ENCODE measurements around the gene CHRDL2.
A peak's percentile ranks its signal among the peaks of the same experiment; 100 is the strongest.

CHRDL2 gene

GRCh38 chr11:74709175-74709574 lies 22.1 kb downstream of the CHRDL2 start:
- DNase-seq, result no peak

GRCh38 chr11:74707602-74708510 lies 23.4 kb downstream of the CHRDL2 start:
- DNase-seq, result no peak

DNA sequence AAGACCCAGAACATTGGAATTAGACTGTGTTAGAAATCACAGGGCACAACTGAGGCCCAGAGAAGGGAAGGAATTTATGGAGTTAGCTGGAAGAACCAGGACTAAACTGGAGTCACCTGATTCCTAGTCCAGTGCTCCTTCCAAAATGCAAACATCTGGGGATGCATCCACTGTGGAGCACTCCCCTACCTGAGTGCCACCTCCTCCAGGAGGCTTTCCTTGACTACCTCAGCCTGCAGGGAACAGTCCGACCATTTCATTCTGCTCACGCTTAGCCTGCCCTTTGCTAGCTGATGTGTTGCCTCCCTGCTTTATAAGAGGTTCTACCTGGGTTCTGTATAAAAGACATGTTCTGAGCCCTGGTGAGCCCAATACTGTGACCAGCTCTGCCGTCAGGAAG lies 24.0 kb downstream of the CHRDL2 start:
- DNase-seq, result no peak

DNA sequence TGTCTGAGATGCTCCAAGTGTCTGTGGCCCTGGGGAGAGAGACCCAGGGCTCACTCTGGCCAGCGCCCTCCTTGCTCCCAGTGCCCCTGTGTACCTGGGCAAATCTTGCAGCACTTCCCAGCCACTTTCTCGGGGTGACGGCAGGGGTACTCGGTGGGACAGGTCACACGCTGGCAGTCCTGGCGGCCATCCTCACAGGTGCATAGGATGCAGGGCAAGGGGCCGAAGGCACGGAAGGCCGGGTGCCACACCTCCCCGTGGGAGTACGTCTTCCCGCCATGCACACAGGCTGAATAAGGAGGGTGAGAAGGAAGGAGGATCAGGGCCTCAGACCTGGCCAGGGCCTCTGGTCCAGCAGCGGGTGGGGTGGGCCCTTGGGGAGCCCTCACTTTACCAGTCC lies 28.0 kb downstream of the CHRDL2 start:
- DNase-seq, result no peak

DNA sequence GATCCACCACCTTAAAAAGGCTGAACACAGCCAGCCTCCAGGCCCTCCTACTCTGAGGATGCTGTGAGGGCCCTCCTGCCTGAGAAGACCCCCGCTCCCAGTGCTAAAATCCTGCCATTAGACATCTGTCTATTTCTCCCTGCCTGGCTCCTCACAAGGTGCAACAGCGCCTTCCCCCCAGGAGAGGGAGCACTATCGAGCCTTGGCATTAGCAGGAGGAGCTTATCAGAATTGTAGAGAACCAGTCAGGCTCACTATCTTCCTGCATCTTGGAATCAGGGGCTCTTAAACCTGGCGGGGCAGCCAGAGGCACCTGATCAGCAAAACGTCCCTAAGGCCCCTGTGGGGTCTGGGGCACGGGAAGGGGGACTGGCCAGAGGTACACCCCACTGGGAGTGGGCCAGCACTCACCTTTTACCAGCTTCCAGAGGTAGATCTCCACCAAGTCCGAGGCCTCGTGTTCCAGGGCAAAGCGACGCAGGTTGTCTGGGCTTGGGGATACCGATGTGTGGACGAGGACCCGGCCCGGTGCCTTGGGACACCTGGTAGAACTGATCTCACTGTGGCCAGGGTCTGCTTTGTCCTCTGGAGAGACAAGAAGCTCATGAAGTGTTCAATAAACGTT lies 28.7 kb downstream of the CHRDL2 start:
- peak; percentile 35 for DNase-seq

GRCh38 chr11:74701351-74701750 lies 29.9 kb downstream of the CHRDL2 start:
- no peak for DNase-seq

- DNase-seq, result no peak
These were observed 31.4 kb downstream of the CHRDL2 start for GRCh38 chr11:74699615-74700396.

DNA sequence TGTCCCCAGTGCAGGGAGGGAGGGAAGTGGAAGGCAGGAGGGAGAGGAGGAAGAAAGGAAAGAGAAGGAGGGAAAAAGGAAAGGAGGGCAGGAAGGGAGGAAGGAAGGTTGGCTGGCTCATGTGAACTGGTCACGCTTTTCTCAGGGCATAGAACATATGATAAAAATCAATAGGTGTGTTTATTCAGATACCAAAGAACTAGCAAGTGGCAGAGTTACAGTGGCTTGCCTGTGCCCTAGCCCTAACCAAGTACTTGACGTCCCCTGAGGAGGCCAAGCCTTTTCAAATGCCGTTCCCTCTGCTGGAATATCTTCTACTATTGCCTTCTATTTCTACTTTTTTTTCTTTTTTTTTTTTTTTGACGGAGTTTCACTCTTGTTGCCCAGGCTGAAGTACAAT lies 33.5 kb downstream of the CHRDL2 start:
- no peak for DNase-seq

- no peak for DNase-seq
These were observed 34.1 kb downstream of the CHRDL2 start for GRCh38 chr11:74696939-74697675.

DNA sequence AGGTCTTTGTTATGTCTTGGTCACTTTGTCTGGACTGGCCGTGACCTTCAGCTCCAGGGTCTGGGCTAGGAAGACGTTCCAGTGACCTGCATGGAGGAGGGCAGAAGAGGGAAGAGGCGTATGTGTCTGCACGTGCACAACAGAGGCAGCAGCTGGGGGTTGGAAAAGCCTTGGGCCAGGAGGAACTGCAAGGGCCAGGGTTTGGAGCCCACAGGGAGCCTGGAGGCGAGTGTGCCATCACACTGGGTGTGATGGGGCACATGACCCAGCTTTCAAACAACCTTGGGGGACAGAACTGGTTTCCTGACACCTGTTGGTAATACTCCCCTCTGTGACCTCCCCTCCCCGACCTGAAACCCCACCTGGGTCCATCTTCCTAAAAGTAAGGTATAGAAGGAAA lies 34.7 kb downstream of the CHRDL2 start:
- no peak for DNase-seq

- no peak for DNase-seq
These were observed 35.4 kb downstream of the CHRDL2 start for GRCh38 chr11:74695705-74696280.

DNA sequence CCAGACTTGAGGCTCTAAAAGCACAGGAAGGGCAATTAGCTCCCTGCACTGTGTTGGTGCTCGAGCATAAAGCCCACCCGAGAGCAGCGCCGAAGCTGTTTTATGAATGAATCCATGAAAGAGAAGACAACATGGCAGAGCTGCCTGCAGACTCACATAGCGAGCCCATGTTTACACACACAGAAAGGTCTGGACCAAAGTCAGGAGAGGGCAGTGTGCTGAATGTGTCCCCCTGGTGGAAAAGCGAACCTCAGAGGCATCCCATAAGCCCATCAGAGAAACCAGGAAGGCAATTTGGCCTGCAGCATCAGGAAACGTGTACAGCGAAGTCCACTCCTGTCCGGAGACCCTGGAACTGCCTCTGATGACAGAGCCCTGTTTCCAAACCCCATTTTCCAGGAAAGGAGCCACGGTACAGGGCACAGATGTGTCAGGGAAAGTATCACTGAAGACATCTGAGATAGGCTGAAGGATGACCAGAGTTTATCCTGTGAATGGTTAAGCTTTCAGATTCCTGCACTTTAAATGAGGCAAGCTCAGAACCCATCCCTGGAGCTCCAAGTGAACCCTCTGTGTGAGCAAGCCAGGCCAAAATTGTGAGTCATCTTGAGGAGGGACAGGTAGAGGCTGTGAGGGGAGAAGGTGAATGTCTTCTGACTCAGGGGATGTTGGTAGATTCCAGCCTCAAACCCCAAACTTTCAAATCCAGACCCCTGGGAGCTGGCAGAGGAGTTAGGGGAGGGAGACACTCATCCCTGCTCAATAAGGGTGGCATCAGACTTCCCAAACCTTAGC lies 36.9 kb downstream of the CHRDL2 start:
- no peak for DNase-seq

DNA sequence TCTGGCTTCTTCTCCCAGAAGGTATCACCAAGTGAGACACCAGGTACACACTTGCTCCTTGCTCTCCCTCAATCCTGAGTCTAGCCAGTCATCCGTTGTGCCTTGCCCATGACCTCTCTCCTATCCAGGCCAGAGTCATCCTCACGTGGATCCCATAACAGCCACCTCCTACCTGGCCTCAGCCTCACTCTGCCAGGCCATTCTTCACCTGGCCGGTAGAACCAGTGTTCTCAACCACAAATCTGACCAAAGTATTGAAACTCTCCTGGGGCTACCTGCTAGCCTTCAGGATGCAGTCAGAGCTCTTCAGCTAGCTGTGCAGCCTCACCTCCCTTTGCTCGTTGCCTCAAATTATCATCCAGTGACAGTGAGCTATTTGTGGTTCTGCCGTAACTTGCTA lies 37.7 kb downstream of the CHRDL2 start:
- no peak for DNase-seq

- DNase-seq, result no peak
These were observed 39.5 kb downstream of the CHRDL2 start for GRCh38 chr11:74691755-74692154.

DNA sequence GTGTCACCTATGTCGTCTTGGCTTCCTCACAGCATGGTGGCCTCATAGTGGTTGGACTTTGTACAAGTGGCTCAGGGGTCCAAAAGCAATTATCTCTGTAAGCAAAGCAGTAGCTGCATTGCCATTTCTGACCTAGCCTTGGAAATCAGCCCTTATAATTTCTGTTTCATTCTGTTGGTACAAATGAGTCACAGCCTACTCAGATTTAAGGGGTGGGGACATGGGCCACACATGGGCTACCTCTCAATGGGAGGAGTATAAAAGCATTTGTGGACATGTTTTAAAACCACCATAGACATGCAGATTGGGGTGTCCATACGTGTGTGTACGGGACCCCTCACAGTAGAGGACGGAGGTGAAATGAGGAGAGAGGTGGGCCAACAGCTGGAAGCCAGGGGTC lies 41.6 kb downstream of the CHRDL2 start:
- no peak for DNase-seq

DNA sequence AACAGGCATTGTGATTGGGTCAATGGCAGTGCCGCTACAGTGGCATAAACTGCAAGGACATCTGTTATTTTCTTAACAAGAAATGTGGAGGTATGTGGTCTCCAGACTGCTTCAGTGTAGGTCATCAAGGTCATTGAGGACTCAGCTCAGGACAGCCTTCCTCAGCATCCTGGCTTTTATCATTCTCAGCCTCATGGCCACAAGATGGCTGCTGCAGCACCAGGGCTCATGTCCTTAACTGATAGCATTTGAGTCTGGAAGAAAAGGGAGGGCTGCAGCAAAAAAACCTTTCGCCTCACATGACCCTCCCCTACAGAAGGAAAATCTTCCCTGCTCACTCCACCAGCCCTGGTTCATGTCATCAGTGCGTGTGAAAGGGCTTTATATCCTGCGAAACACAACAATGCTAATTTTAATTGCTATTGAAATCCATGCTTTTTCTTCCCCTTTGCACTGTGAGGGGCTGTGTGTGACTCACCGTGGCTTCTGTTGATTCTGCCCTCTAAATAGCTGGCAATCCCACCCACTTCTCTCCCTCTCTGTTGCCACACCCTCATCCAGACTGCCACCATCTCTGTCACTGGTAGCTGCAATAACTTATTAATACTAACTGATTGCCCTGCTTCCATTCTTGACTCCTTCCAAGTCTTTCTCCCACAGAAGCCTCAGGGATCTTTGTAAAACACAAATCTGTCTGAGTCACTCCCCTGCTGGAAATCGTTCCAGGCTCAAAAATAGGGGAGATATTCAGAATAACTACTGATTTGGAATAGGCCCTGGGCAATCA lies 43.8 kb downstream of the CHRDL2 start:
- no peak for DNase-seq

GRCh38 chr11:74686792-74687191 lies 44.4 kb downstream of the CHRDL2 start:
- DNase-seq, result no peak

DNA sequence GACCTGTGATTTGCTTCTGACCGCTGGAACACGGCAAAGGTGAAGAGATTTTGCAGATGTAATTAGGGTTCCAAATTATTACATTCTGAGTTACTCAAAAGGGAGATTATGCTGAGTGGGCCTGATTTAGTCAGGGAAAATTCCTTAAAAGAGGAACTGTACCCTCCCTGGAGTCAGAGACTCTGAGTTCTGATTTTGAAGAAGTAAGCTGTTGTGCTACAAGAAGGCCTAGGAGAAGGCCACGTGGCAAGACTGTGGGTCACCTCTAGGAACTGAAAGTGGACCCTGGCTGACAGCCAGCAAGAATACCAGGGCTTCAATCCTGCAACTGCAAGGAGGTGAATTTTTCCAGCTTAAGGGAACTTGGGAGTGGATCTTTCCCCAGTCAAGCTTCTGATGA lies 45.3 kb downstream of the CHRDL2 start:
- no peak for DNase-seq

DNA sequence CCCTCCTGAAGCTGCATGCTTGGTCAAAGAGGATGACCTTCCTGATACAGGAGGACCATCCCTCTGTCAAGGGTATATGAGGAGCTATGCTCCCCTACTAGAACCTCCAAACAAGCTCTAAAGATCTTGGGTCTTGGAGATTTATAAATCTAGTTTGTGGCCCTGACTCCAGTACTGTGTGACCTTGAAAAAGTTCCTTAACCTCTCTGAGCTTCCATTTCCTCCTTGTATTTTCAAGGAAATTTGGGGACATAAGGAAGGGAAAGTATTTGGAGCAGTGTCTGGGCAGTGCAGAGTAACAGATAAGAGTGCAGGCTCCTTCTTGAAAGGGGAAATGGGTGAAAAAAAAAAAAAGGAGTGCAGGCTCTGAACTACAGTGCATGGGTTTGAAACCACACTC lies 45.9 kb downstream of the CHRDL2 start:
- no peak for DNase-seq

DNA sequence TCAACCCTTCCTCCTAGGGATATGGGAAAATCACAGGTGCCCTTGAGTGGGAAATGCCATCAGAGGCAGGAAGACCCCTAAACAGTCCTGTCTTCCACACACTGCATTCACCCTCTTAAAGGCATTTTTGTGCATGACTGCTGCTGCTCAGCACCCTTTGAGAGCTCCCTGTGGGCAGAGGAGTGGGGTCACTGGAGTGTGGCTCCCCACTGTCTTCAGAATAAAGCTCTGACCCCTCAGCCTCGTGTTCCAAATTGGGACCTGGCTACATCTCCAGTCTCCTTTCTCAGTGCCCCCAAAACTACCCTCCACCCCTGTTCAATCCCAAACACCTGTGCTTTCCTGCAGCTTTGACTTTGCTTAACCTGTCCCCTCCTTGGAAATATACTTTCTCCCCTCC lies 46.6 kb downstream of the CHRDL2 start:
- no peak for DNase-seq

- no peak for DNase-seq
These were observed 47.2 kb downstream of the CHRDL2 start for GRCh38 chr11:74683941-74684481.
